Measurements from ENCODE around the gene EIF3CL.
"Not testable (repeated sequence)": the region's sequence is repeated elsewhere in the genome, so short reads cannot be mapped to it uniquely, and the experiment has no call there.

DNA sequence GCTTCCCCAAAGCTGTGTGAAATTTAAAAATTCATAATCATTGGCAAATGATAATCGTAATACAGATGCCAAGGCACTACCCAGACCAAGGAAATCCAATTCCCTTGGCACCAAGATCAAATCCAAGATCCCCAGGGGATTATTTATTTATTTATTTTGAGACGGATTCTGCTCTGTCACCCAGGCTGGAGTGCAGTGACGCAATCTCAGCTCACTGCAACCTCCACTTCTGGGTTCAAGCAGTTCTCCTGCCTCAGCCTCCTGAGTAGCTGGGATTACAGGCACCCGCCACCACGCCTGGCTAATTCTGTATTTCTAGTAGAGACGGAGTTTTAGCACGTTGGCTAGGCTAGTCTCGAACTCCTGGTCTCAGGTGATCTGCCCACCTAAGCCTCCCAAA lies 68.0 kb downstream of the EIF3CL start:
- not testable (repeated sequence) for TF ChIP-seq SIN3A (IDR thresholded peaks at IDR 0.05; ENCODE audit: borderline replicate concordance, low read depth, low read length); USF1 (IDR thresholded peaks at IDR 0.05; ENCODE audit: borderline replicate concordance, low read depth); PBX3 (IDR thresholded peaks at IDR 0.05); YY1 (IDR thresholded peaks at IDR 0.05; ENCODE audit: low read depth); POLR2AphosphoS5 (IDR thresholded peaks at IDR 0.05; ENCODE audit: low read depth, low read length)
- TF ChIP-seq, protein P1, sequence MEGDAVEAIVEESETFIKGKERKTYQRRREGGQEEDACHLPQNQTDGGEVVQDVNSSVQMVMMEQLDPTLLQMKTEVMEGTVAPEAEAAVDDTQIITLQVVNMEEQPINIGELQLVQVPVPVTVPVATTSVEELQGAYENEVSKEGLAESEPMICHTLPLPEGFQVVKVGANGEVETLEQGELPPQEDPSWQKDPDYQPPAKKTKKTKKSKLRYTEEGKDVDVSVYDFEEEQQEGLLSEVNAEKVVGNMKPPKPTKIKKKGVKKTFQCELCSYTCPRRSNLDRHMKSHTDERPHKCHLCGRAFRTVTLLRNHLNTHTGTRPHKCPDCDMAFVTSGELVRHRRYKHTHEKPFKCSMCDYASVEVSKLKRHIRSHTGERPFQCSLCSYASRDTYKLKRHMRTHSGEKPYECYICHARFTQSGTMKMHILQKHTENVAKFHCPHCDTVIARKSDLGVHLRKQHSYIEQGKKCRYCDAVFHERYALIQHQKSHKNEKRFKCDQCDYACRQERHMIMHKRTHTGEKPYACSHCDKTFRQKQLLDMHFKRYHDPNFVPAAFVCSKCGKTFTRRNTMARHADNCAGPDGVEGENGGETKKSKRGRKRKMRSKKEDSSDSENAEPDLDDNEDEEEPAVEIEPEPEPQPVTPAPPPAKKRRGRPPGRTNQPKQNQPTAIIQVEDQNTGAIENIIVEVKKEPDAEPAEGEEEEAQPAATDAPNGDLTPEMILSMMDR (IDR thresholded peaks at IDR 0.05): not testable (repeated sequence)
